K562 (cell line): ENCODE results near the gene C10orf90. TPM values are rescaled to one million over a fixed set of nuclear protein-coding genes. Genes with fewer than 3 reads are reported as not detected.

Experiments
- ARID1B ChIP-seq: fragments of 450-650 bp; IDR thresholded peaks from 2 replicates; pipeline ENCODE4 v1.6.1; 2016; ENCODE audit warnings: antibody characterized with exemption, mild to moderate bottlenecking, inconsistent platforms
- CBFA2T2 ChIP-seq: fragments of 450-650 bp; conservative IDR thresholded peaks from 2 replicates; pipeline ENCODE4 v1.6.1; 2017; ENCODE audit warnings: mild to moderate bottlenecking
- CBFA2T3 ChIP-seq: fragments of 450-650 bp; IDR thresholded peaks from 2 replicates; pipeline ENCODE4 v1.6.1; 2017
- CREB1 ChIP-seq, 2 experiments: sonication (generic) in 1 of 2; formaldehyde crosslinking in 1 of 2; IDR thresholded peaks; 2 replicates each; pipeline versions ENCODE4 v1.6.1 to v1.8.0; 2012 to 2022; ENCODE audit warnings: inconsistent platforms in 1 of 2, mild to moderate bottlenecking in 1 of 2, missing genetic modification reagents in 1 of 2, moderate library complexity in 1 of 2
- CREM ChIP-seq: IDR thresholded peaks from 2 replicates; pipeline ENCODE4 v1.6.1; 2014; ENCODE audit warnings: antibody characterized with exemption, low read depth
- ELF4 ChIP-seq: fragments of 450-650 bp; formaldehyde crosslinking; IDR thresholded peaks from 2 replicates; pipeline ENCODE4 v1.4.0; 2022; ENCODE audit warnings: missing genetic modification characterization
- EP300 ChIP-seq: IDR thresholded peaks from 2 replicates; pipeline ENCODE4 v1.6.1; 2012; ENCODE audit warnings: low read length, improper control_type of control experiment
- ESRRA ChIP-seq: fragments of 450-650 bp; IDR thresholded peaks from 2 replicates; pipeline ENCODE4 v1.6.1; 2014; ENCODE audit warnings: low read depth, mild to moderate bottlenecking, moderate library complexity, borderline replicate concordance
- ETV1 ChIP-seq: fragments of 450-650 bp; conservative IDR thresholded peaks from 2 replicates; pipeline ENCODE4 v1.6.1; 2016; ENCODE audit warnings: missing genetic modification characterization, control low read depth, low read depth, missing compliant biosample characterization
- HES1 ChIP-seq: fragments of 450-650 bp; IDR thresholded peaks from 2 replicates; pipeline ENCODE4 v1.6.1; 2016; ENCODE audit warnings: low read depth, mild to moderate bottlenecking, moderate library complexity
- HMG20B ChIP-seq: fragments of 250-450 bp; sonication (Bioruptor Pico); IDR thresholded peaks from 2 replicates; pipeline ENCODE4 v1.5.0; 2021; ENCODE audit warnings: mild to moderate bottlenecking
- HNRNPK ChIP-seq: fragments of 200-400 bp; formaldehyde crosslinking; IDR thresholded peaks from one replicate; pipeline ENCODE4 v1.6.1; 2018; ENCODE audit warnings: mild to moderate bottlenecking, low read depth, low read length; ENCODE audit not compliant: poor library complexity, severe bottlenecking
- KDM1A ChIP-seq, 2 experiments: fragments of 450-650 bp; IDR thresholded peaks; 2 replicates each; pipeline ENCODE4 v1.6.1; 2016; ENCODE audit warnings: mild to moderate bottlenecking in 2 of 2
- MTA2 ChIP-seq: fragments of 450-650 bp; IDR thresholded peaks from 2 replicates; pipeline ENCODE4 v1.6.1; 2016; ENCODE audit warnings: low read depth
- MYC ChIP-seq, 2 experiments: fragments of 250-450 bp in 1 of 2; sonication (Bioruptor Pico) in 1 of 2; IDR thresholded peaks; 2 replicates each; pipeline versions ENCODE4 v1.5.1 to v1.6.1; 2012 to 2021; ENCODE audit warnings: low read depth in 2 of 2, borderline replicate concordance in 1 of 2, improper control_type of control experiment in 1 of 2, low read length in 1 of 2, mild to moderate bottlenecking in 1 of 2, moderate library complexity in 1 of 2
- NCOR1 ChIP-seq: fragments of 450-650 bp; IDR thresholded peaks from 2 replicates; pipeline ENCODE4 v1.6.1; 2016; ENCODE audit warnings: mild to moderate bottlenecking, moderate library complexity
- NFIC ChIP-seq: fragments of 450-650 bp; IDR thresholded peaks from 2 replicates; pipeline ENCODE4 v1.6.1; 2017; ENCODE audit warnings: mild to moderate bottlenecking, inconsistent platforms
- POLR2AphosphoS5 ChIP-seq: IDR thresholded peaks from 2 replicates; pipeline ENCODE4 v1.6.1; 2011; ENCODE audit warnings: mild to moderate bottlenecking, low read depth, low read length, moderate library complexity; ENCODE audit not compliant: control insufficient read depth, insufficient read depth
- SMARCA4 ChIP-seq: fragments of 450-650 bp; IDR thresholded peaks from 2 replicates; pipeline ENCODE4 v1.6.1; 2016
- STAT5A ChIP-seq: IDR thresholded peaks from 2 replicates; pipeline ENCODE4 v1.6.1; 2012; ENCODE audit warnings: low read length, inconsistent platforms, borderline replicate concordance
- TAF9B ChIP-seq: fragments of 450-650 bp; IDR thresholded peaks from 2 replicates; pipeline ENCODE4 v1.6.1; 2018; ENCODE audit warnings: mild to moderate bottlenecking; ENCODE audit not compliant: partially characterized antibody
- TCF3 ChIP-seq: sonication (generic); formaldehyde crosslinking; IDR thresholded peaks from 2 replicates; pipeline ENCODE4 v1.4.0; 2020; ENCODE audit warnings: mild to moderate bottlenecking, missing genetic modification reagents
- TEAD4 ChIP-seq, 2 experiments: sonication (generic) in 1 of 2; formaldehyde crosslinking in 1 of 2; IDR thresholded peaks; 2 replicates each; pipeline versions ENCODE4 v1.6.1 to v1.8.0; 2012 to 2022; ENCODE audit warnings: borderline replicate concordance in 1 of 2, inconsistent platforms in 1 of 2, low read length in 1 of 2, mild to moderate bottlenecking in 1 of 2, missing genetic modification reagents in 1 of 2
- VEZF1 ChIP-seq: fragments of 200-800 bp; sonication (Bioruptor generic); IDR thresholded peaks from 2 replicates; pipeline ENCODE4 v1.6.1; 2017; ENCODE audit warnings: missing genetic modification characterization, missing compliant biosample characterization
- ZKSCAN1 ChIP-seq: fragments of 150-350 bp; IDR thresholded peaks from 2 replicates; pipeline ENCODE4 v1.6.1; 2016; ENCODE audit warnings: low read depth, low read length
- ZNF551 ChIP-seq: fragments of 250-450 bp; sonication (Bioruptor Pico); IDR thresholded peaks from 2 replicates; pipeline ENCODE4 v1.5.0; 2021; ENCODE audit warnings: mild to moderate bottlenecking, moderate library complexity
- ZNF785 ChIP-seq: fragments of 250-450 bp; sonication (Bioruptor Pico); IDR thresholded peaks from 2 replicates; pipeline ENCODE4 v1.4.0; 2020; ENCODE audit warnings: mild to moderate bottlenecking
- polyA plus RNA-seq, 8 experiments: library from polyadenylated mRNA; depleted of rRNA in 4 of 8; stranded (reverse) in 5 of 8; unstranded in 3 of 8; fragments of >200 nt; fragmentation: Nextera tagmentation in 2 of 8; fragmentation: Illumina TruSeq in 1 of 8; extraction: Ambion mirVana in 2 of 8; extraction: Trizol in 1 of 8; gene quantifications; 2 replicates each; pipeline versions ENCODE4 v1.2.1 to v1.2.3, GENCODE V29; 2011 to 2014; ENCODE audit warnings: inconsistent platforms in 1 of 8, missing spikeins in 1 of 8
- total RNA-seq, 7 experiments: library from RNA; depleted of rRNA in 6 of 7; stranded (reverse); fragments of >200 nt in 6 of 7; fragmentation: Illumina TruSeq in 2 of 7; extraction: Trizol in 2 of 7; gene quantifications; 2 replicates each; pipeline versions ENCODE4 v1.2.1 to v1.2.3, GENCODE V29; 2011 to 2021; ENCODE audit warnings: low replicate concordance in 1 of 7

The C10orf90 gene
- total and polyA plus RNA-seq, 9 of the 15 experiments (the other 6 are each of a cell fraction or from before 2014, with no cell fraction given): not detected

GRCh38 chr10:126638542-126638941, 32.0 kb downstream of the C10orf90 start (continued):
- TF ChIP-seq ESRRA (no peak), HMG20B (CRISPR knock-in tag) (no peak), KDM1A (IDR thresholded peaks at IDR 0.05) (0 out of 4 replicates have a peak, but pooled peaks have one; percentile 12 to 18), ARID1B (peak; percentile 93), CBFA2T2 (peak; percentile 92), ELF4 (CRISPR knock-in tag) (no peak), STAT5A (0 out of 2 replicates have a peak, but pooled peaks have one; percentile 33), HNRNPK (no peak), MYC (IDR thresholded peaks at IDR 0.05; ENCODE audit: low read depth, low read length) (peak; percentile 24; the same call in 1 of the 2 replicates), MYC (CRISPR knock-in tag; IDR thresholded peaks at IDR 0.05; ENCODE audit: borderline replicate concordance, low read depth) (no peak), ZNF551 (CRISPR knock-in tag) (no peak), POLR2AphosphoS5 (peak; percentile 28; the same call in 1 of the 2 replicates), EP300 (peak; percentile 80), HES1 (peak; percentile 38; the same call in 1 of the 2 replicates), SMARCA4 (peak; percentile 75), TEAD4 (IDR thresholded peaks at IDR 0.05; ENCODE audit: low read length) (peak; percentile 90), TEAD4 (CRISPR knock-in tag; IDR thresholded peaks at IDR 0.05; ENCODE audit: borderline replicate concordance) (no peak), CREM (peak; percentile 25; the same call in 1 of the 2 replicates), TAF9B (no peak), MTA2 (peak; percentile 75), CREB1 (IDR thresholded peaks at IDR 0.05) (no peak), CREB1 (CRISPR knock-in tag; IDR thresholded peaks at IDR 0.05) (no peak), TCF3 (CRISPR knock-in tag) (peak; percentile 82), ZNF785 (CRISPR knock-in tag) (no peak), NFIC (peak; percentile 77), VEZF1 (CRISPR knock-in tag) (peak; percentile 69), ETV1 (peak; percentile 49), ZKSCAN1 (no peak), NCOR1 (peak; percentile 84), CBFA2T3 (peak; percentile 94)
